ES-I3 (cell line): ENCODE data around the gene PXT1.

Experiments used
- H3K36me3 ChIP-seq: 2 replicates; pipeline ENCODE4 v1.6.1; 2013; ENCODE audit warnings: mild to moderate bottlenecking, low read length, control low read depth, moderate library complexity; ENCODE audit not compliant: insufficient read depth
- H3K4me1 ChIP-seq: 2 replicates; pipeline ENCODE4 v1.6.1; 2013; ENCODE audit warnings: mild to moderate bottlenecking, control low read depth, low read length; ENCODE audit not compliant: insufficient read depth
- H3K9ac ChIP-seq: 2 replicates; pipeline ENCODE4 v1.6.1; 2013; ENCODE audit warnings: low read depth, mild to moderate bottlenecking, low read length, moderate library complexity
- H3K9me3 ChIP-seq: 2 replicates; pipeline ENCODE4 v1.6.1; 2013; ENCODE audit warnings: mild to moderate bottlenecking, low read length, moderate library complexity; ENCODE audit not compliant: control insufficient read depth, insufficient read depth

PXT1 gene

DNA sequence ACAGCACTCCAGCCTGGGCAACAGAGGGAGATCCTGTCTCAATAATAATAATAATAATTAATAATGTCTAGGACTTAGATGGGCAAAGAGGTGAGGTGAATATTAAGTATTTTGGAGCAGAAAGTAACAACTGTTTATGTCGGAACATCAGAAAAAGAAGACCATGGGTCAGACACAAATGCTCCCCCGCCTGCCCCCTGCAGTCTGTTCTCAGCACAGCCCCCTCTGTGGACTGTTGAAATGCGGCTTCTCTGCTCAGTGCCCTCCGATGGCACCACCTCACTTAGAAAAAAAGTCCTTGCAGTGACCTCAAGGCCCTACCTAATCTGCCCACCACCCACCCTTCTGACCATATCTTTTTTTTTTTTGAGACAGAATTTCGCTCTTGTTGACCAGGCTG lies 50.0 kb downstream of the PXT1 start:
- H3K9me3 ChIP-seq = no peaks in the 10 kb centered on the region
- H3K4me1 ChIP-seq = no peaks in the 10 kb centered on the region
- H3K9ac ChIP-seq = no peak overlapping the region
- H3K36me3 ChIP-seq = no peaks in the 10 kb centered on the region

DNA sequence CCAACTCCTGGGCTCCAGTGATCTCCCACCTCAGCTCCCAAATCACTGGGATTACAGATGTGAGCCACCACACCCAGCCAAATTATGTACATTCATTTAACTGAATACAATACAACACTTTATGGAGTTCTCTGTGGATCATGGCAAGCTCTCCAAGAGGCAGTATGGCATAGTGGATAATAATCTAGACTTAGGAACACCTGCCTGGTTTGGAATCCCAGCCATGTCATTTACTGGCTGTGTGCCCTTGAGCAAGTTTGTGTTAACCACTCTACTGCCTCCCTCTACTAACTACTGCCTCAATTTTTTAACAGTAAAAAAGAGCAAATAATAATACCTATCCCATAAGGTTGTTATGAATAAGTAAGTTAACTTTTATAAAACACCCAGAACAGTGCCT lies 53.3 kb downstream of the PXT1 start:
- no peaks in the 10 kb centered on the region for H3K9me3 ChIP-seq
- H3K4me1 ChIP-seq = no peaks in the 10 kb centered on the region
- no peak overlapping the region for H3K9ac ChIP-seq
- H3K36me3 ChIP-seq = no peaks in the 10 kb centered on the region

DNA sequence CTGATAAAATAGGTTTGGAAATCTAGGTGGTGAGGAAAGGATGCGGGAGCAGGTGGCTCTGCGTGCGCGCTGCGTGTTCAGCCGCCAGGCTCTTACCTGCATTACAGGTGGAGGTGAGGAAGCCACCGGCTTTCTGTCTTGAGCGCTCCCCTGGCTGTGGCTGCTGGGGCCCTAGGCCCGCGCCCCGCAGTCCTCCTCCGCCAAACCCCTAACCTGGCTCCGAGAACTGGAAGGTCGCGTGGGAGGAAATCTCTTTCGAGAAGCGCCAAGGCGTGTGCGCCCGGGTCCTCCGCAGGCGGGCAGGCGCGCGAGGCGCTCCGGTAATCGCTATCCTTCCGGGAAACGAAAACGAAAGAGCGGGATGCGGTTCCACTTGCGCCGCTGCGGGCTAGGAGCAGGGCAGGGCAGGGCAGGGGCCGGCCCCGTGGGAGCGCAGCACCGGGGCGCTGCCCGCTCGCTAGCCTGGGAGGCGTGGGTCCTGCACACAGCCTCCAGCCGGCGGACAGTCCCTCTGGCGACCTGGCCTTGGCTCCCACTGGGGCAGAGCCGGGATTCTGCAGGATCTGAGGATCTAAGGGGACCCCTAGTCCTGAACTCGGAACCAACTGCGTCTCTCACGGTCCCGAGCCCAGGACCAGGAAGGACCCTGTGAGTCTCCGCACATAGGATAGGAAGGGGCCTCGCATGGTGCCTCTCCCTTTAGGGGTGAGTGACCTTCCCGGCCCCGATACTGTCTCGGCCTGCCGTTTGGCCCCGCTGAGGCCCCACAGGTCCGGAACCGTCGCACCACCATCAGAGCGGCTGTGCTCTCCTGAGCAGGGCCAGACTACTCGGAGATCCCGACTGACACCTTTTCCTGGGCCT lies 55.0 kb downstream of the PXT1 start, which contains the start of gene ETV7:
Gene ETV7 (minus strand): TSS at position 230 of the 864 bp plus-strand sequence. CDS start 128 bp downstream, at position 102.
- Histone ChIP-seq H3K36me3 (no peaks in the 10 kb centered on the region), H3K9ac (peak within 1 kb of the TSS; percentile 76), H3K9me3 (no peaks in the 10 kb centered on the region), H3K4me1 (no peaks in the 10 kb centered on the region)

DNA sequence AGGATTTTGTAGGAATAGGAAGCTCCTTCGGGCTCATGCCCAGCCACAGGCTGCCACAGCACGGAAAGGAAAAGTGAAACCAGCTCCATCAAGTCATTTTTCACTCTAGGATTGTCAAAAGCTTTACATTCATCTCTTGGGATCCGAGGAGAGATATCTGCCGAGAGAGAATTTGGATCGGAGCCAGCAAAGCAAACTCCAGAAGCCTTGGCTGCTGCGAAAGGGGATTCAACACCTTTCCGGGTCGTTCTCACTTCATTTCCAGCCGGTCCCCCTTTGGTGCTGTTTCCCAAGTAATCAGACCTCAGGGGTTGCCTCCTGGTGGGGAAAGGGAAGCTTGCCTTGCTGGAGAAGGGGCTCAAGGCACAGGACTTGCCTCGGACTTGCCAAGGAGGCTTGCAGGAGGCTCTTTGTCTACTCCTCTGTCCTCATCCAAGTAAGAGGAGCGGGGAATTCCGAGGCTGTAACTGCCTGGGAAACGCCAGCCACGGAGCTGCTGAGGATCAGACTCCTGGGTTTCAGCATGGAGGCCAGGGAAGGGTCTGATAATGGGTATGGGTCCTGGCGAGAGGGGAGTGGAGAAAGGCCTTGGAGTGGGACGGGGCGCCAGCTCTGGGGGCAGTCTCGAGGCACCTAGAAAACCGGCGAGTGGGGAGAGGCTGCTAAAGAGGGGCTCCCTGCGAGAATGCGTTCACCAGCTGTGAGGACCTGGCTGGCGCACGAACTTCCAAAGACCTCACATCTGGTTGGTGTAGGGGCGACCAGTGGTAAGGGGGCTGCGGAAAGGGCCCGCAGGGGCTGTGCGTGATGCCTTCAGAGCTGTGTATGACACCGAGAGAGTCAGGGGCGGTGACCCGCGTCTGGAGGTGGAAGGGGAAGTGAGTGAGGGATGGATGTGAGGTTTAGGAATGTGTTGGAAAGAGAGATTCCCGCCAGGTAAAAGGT lies 55.9 kb downstream of the PXT1 start:
- Histone ChIP-seq H3K4me1 (0 out of 2 replicates have a peak, but pooled peaks cover under 1% of the 10 kb centered on the region), H3K36me3 (no peaks in the 10 kb centered on the region), H3K9me3 (no peaks in the 10 kb centered on the region), H3K9ac (peak overlapping the region; percentile 76)

DNA sequence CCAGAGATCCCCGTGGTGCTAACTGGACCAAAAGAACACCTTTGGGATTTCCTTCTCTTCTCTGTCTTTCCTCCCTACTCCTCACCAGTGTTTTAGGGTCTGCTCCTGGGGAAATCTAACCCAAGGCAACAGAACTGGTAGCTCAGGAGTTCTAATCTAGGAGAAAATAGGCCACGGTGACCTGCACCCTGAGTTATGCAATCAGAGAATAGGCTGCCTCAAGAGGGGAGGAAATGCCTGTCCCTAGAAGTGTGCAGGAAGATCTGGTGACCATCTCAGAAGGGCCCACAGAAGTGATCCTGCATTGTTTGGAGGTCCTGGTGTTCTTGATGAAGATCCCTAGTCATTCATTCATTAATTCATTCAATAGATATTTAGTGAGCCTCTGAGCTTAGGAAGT lies 58.6 kb downstream of the PXT1 start:
- H3K36me3 ChIP-seq = no peaks in the 10 kb centered on the region
- no peak overlapping the region for H3K9ac ChIP-seq
- no peaks in the 10 kb centered on the region for H3K9me3 ChIP-seq
- H3K4me1 ChIP-seq = 0 out of 2 replicates have a peak, but pooled peaks cover 5% of the 10 kb centered on the region

DNA sequence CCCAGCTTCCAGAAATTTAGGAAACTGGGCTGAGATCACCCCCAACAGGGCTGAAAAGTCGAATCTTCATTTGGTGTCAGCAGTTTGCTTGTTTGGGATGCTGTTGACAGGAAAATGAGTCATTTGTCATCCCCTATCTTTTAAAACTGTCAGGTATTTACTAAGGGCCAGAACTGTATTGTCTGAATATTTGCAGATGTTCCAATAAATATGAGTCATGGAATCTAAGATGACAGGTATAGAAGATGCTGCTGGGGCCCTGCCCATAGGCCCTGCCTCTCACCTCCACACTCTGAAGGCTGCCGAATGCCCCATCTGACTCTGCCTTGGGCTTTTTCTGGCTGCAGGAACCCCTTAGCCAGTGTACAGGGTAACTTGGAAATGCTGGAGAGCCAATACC lies 59.0 kb downstream of the PXT1 start:
- Histone ChIP-seq H3K9ac (no peak overlapping the region), H3K4me1 (0 out of 2 replicates have a peak, but pooled peaks cover 5% of the 10 kb centered on the region), H3K36me3 (no peaks in the 10 kb centered on the region), H3K9me3 (no peaks in the 10 kb centered on the region)

DNA sequence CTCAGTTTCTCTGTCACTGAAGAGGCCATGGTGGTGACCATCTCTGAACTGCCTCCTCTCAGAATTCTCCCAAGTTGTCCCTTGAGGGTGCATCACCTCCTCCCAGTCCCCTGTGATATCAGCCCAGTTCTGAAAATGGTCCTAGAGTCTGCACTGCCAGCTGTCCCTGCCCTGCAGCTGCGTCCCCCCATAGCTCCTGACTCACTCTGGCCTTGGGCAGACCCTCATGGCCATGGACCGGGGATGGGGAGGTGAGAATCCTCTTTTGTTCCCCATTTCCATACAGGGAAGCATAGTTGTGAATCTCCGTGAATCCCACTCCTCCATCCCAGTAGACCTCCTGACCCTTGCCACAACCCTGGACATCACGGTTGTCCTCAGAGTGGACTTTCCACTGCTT lies 59.7 kb downstream of the PXT1 start:
- no peaks in the 10 kb centered on the region for H3K36me3 ChIP-seq
- H3K9me3 ChIP-seq = no peaks in the 10 kb centered on the region
- 0 out of 2 replicates have a peak, but pooled peaks cover 5% of the 10 kb centered on the region for H3K4me1 ChIP-seq
- H3K9ac ChIP-seq = no peak overlapping the region

DNA sequence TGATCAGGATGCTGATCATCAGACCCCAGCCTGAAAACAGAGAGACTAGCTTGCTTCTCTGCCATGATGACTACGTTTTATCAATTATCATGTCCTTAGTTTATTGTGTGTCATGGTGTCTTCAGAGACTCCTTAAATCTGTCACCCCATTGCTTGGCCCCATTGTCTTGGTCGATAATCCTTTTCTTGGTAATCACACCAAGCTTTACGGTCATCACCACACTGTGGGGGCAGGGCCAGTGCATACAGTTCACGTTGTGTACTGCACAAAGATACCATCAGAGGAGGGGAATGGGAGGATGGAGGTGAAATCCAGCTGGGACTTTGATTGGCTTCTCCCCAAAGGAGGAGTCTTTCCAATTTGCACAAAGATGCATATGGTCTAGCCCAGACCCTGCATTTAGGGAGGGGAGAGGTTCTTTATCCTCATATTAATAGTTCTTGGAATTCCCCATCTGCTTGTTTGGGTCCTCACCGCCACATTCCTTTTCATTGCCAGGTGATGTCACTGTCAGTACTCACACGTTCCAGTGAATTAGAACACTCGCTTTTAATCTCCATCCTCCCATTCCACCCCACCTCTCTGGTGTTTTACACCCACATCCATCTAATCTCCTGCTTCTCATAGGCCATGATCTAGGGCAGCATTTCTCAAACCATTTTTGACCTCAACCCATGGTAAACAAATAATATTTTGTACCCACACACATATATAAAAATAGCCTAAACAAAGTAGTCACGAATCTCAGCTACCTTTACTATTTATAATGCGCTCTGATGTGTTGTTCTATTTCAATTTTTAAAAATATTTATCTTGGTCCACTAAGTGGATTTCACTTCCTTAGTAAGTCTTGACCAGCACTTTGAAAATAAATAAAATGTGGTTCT lies 60.9 kb downstream of the PXT1 start:
- Histone ChIP-seq H3K9me3 (no peaks in the 10 kb centered on the region), H3K9ac (no peak overlapping the region)

DNA sequence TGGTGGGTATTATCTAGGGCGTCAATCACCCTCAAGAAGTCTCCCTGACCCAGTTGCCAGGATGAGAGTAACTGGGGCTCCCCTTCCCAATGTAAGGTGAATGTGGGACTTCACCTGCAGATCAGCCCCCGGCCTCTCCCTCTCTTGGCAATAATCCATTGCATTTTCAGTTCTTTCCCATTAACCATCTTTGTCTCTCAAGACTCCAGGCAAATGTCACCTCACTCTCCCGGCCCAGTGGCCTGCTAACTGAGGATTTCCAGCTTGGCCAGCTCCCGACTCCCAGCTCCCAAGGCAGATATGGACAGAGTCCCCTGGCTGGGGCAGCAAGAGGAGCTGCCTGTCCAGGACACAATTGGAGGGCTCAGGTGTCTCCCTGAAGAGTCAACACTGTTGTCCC lies 62.5 kb downstream of the PXT1 start:
- Histone ChIP-seq H3K9me3 (no peaks in the 10 kb centered on the region), H3K36me3 (no peaks in the 10 kb centered on the region), H3K4me1 (0 out of 2 replicates have a peak, but pooled peaks cover 5% of the 10 kb centered on the region), H3K9ac (no peak overlapping the region)

More for the DNA sequence above, 60.9 kb downstream of the PXT1 start:
- H3K4me1 ChIP-seq = 0 out of 2 replicates have a peak, but pooled peaks cover 5% of the 10 kb centered on the region
- no peaks in the 10 kb centered on the region for H3K36me3 ChIP-seq

DNA sequence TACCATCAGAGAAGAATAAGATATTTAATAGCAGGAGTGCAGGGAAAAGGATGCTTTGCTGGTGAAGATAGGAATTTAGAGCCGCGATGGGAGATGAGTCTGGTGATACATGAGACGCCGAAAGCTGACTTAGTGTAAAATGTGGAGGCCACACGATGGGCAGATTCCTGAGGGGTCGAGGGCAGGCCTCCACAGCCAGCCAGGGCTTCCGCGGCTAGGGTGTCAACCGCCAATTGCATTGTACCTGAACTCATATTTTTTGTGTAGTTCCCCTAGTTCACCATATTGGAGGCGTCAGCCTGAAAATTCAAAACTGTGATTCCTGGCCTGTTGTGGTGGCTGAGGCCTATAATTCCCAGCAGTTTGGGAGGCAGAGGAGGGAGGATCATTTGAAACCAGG lies 63.7 kb downstream of the PXT1 start:
- Histone ChIP-seq H3K4me1 (0 out of 2 replicates have a peak, but pooled peaks cover 5% of the 10 kb centered on the region), H3K9ac (no peak overlapping the region), H3K36me3 (no peaks in the 10 kb centered on the region), H3K9me3 (no peaks in the 10 kb centered on the region)

DNA sequence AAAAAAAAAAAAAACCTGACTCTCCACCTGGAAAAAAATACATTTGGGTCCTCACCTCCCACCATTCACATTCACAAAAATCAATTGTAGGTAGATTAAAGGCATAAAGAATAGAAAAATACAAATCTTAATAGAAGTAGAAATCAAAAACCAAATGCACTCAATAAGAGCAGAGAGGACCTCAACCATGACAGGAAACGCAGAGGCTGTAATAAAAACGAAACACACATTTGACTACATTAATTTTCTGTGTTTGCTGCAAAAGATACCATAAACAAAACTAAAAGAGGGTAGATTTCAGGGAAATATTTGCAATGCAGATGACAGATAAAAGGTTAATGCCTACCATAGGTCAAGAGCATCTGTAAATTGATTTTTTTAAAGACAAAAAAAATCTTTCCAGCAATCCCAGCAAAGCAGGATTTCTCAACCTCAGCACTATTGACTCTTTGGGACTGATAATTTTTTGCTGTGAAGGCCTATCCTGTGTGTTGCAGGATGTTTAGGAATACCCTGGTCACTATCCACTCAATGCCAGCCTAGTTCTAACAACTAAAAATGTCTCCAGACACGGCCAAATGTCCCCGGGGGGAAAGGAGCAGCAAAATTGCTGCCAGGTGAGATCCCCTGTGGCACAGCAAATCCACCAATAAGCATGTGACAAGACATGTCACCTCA lies 64.3 kb downstream of the PXT1 start:
- H3K9ac ChIP-seq = no peak overlapping the region
- H3K36me3 ChIP-seq = no peaks in the 10 kb centered on the region
- no peaks in the 10 kb centered on the region for H3K9me3 ChIP-seq
- peaks cover 10% of the 10 kb centered on the region; the same call in 1 of the 2 replicates for H3K4me1 ChIP-seq

DNA sequence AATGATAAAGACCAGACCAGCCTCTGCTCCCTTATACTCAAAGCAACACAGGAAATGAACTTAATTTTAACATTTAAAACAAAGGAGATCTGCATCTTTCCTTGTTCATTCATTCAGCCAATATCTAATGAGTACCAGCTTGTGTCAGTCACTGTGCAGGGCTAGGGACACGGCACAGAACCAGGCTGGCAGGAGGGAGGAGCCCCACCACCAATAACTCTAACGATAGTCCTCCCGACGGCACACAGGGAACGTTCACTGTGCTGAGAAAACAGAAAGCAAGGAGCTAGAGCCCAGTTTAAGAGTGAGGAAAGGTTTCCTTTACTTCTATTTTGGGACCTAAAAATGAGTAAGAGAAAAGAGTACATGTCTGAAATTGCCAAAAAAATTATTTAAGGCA lies 65.1 kb downstream of the PXT1 start:
- Histone ChIP-seq H3K4me1 (peaks cover 10% of the 10 kb centered on the region; the same call in 1 of the 2 replicates), H3K9me3 (no peaks in the 10 kb centered on the region), H3K36me3 (no peaks in the 10 kb centered on the region), H3K9ac (no peak overlapping the region)

DNA sequence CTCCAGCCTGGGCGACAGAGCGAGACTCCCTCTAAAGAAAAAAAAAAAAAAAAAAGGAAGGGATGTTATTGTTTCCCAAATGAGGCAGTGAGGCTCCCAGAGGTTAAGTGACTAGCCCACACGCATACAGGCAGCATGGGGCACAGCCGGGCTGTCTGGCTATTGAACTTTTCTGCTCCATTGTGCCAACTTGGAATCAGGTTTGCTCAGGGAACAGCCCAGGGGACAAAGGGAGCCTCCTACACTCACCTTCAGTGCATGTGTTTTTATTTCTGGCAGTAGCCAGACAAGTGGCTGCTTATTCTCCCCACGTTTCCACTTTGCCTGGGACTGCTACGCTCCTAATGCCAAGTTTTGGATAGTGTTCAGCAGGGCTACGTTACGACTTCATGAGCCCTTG lies 65.9 kb downstream of the PXT1 start:
- peaks cover 9% of the 10 kb centered on the region; the same call in 1 of the 2 replicates for H3K4me1 ChIP-seq
- no peaks in the 10 kb centered on the region for H3K9me3 ChIP-seq
- no peak overlapping the region for H3K9ac ChIP-seq
- no peaks in the 10 kb centered on the region for H3K36me3 ChIP-seq
